SK-N-MC (cell line): ENCODE measurements around the gene LMNA.
A peak's percentile ranks its signal among the peaks of the same experiment; 100 is the strongest.

ENCODE experiments used
- DNase-seq: peaks from one replicate; pipeline ENCODE4 v3.0.0-alpha.2; 2011; ENCODE audit warnings: low read depth, low spot score
- H3K27ac ChIP-seq: fragments of 200-600 bp; sonication (generic); 2 replicates; pipeline ENCODE4 v1.5.1; 2016; ENCODE audit warnings: mixed run types
- H3K36me3 ChIP-seq: fragments of 200-600 bp; sonication (generic); 2 replicates; pipeline ENCODE4 v1.6.1; 2017; ENCODE audit warnings: antibody characterized with exemption, low read length, mixed read lengths; ENCODE audit not compliant: insufficient read depth
- H3K4me3 ChIP-seq: fragments of 200-600 bp; sonication (generic); 2 replicates; pipeline ENCODE4 v1.5.1; 2016
- H3K9ac ChIP-seq: fragments of 200-600 bp; sonication (generic); 2 replicates; pipeline ENCODE4 v1.8.0; 2017; ENCODE audit warnings: mixed run types, mixed read lengths; ENCODE audit not compliant: insufficient read length
- H3K9me3 ChIP-seq: fragments of 200-600 bp; sonication (generic); 2 replicates; pipeline ENCODE4 v1.6.1; 2017; ENCODE audit warnings: low read depth, mild to moderate bottlenecking, antibody characterized with exemption, low read length, moderate library complexity, mixed read lengths
- EZH2 ChIP-seq: fragments of 200-600 bp; sonication (generic); IDR thresholded peaks from one replicate; pipeline ENCODE4 v1.6.1; 2017; ENCODE audit warnings: antibody characterized with exemption
- FOXP2 ChIP-seq: optimal IDR thresholded peaks from 2 replicates; pipeline ENCODE3; 2011; ENCODE audit warnings: mild to moderate bottlenecking, moderate library complexity; ENCODE audit not compliant: insufficient read depth; ENCODE audit errors: extremely low read length, control extremely low read depth
- POLR2AphosphoS5 ChIP-seq: IDR thresholded peaks from 2 replicates; pipeline ENCODE4 v1.6.1; 2012; ENCODE audit warnings: mild to moderate bottlenecking, low read depth, low read length, borderline replicate concordance

The LMNA gene

GRCh38 chr1:156099282-156099681, 15.2 kb upstream of the LMNA start:
- H3K4me3 ChIP-seq, result no peak overlapping the region

GRCh38 chr1:156100205-156100995, 14.1 kb upstream of the LMNA start:
- TF ChIP-seq POLR2AphosphoS5 (no peak), FOXP2 (no peak), EZH2 (no peak)

More at GRCh38 chr1:156099282-156099681, 15.2 kb upstream of the LMNA start:
- no peak overlapping the region for H3K9ac ChIP-seq
- H3K36me3 ChIP-seq, result no peaks in the 10 kb centered on the region
- no peak for DNase-seq
- TF ChIP-seq FOXP2 (no peak), POLR2AphosphoS5 (no peak), EZH2 (no peak)
- H3K27ac ChIP-seq, result no peak overlapping the region
- H3K9me3 ChIP-seq, result no peaks in the 10 kb centered on the region

GRCh38 chr1:156101880-156102279, 12.6 kb upstream of the LMNA start:
- no peak for DNase-seq
- no peak for TF ChIP-seq EZH2
- TF ChIP-seq FOXP2, result no peak
- TF ChIP-seq POLR2AphosphoS5, result no peak
- no peaks in the 10 kb centered on the region for H3K9me3 ChIP-seq
- 0 out of 2 replicates have a peak overlapping the region, but pooled peaks have one; percentile 31 for H3K27ac ChIP-seq
- no peak overlapping the region for H3K9ac ChIP-seq
- no peaks in the 10 kb centered on the region for H3K36me3 ChIP-seq
- no peak overlapping the region for H3K4me3 ChIP-seq

More at GRCh38 chr1:156100205-156100995, 14.1 kb upstream of the LMNA start:
- no peak overlapping the region for H3K4me3 ChIP-seq
- no peak overlapping the region for H3K9ac ChIP-seq
- no peak for DNase-seq
- H3K36me3 ChIP-seq, result no peaks in the 10 kb centered on the region
- no peaks in the 10 kb centered on the region for H3K9me3 ChIP-seq
- H3K27ac ChIP-seq, result peak overlapping the region; percentile 50

GRCh38 chr1:156102633-156103511, 11.6 kb upstream of the LMNA start:
- DNase-seq, result no peak
- no peak for TF ChIP-seq EZH2
- TF ChIP-seq POLR2AphosphoS5, result no peak
- TF ChIP-seq FOXP2, result no peak
- Histone ChIP-seq H3K9me3 (no peaks in the 10 kb centered on the region), H3K4me3 (no peak overlapping the region), H3K36me3 (no peaks in the 10 kb centered on the region), H3K27ac (peak overlapping the region; percentile 44), H3K9ac (no peak overlapping the region)

- Histone ChIP-seq H3K36me3 (no peaks in the 10 kb centered on the region), H3K9me3 (no peaks in the 10 kb centered on the region), H3K27ac (peak overlapping the region; percentile 97), H3K4me3 (peak overlapping the region; percentile 40; the same call in 1 of the 2 replicates), H3K9ac (peak overlapping the region; percentile 21)
- no peak for DNase-seq
- TF ChIP-seq EZH2, result no peak
- TF ChIP-seq FOXP2, result no peak
- no peak for TF ChIP-seq POLR2AphosphoS5
Observed at GRCh38 chr1:156103521-156103947, 11.0 kb upstream of the LMNA start.

GRCh38 chr1:156104065-156104810, 10.3 kb upstream of the LMNA start:
- no peaks in the 10 kb centered on the region for H3K9me3 ChIP-seq
- no peaks in the 10 kb centered on the region for H3K36me3 ChIP-seq
- DNase-seq, result no peak
- H3K9ac ChIP-seq, result peak overlapping the region; percentile 21
- TF ChIP-seq POLR2AphosphoS5 (no peak), EZH2 (no peak), FOXP2 (no peak)
- peak overlapping the region; percentile 97 for H3K27ac ChIP-seq
- H3K4me3 ChIP-seq, result peak overlapping the region; percentile 40; the same call in 1 of the 2 replicates

GRCh38 chr1:156104861-156105832, 9.4 kb upstream of the LMNA start:
- Histone ChIP-seq H3K27ac (peak overlapping the region; percentile 97), H3K9ac (peak overlapping the region; percentile 71), H3K4me3 (peak overlapping the region; percentile 80), H3K9me3 (no peaks in the 10 kb centered on the region), H3K36me3 (no peaks in the 10 kb centered on the region)
- no peak for DNase-seq
- TF ChIP-seq EZH2, result no peak
- TF ChIP-seq FOXP2, result no peak
- TF ChIP-seq POLR2AphosphoS5, result no peak; the same call in 1 of the 2 replicates
